Keratinocyte (primary cell): ENCODE results near the gene ZNF440. TPM values are rescaled to one million over a fixed set of nuclear protein-coding genes. Genes with fewer than 3 reads are reported as not detected.

Experiments used
- DNase-seq: peaks from one replicate; pipeline ENCODE4 v3.0.0-alpha.2; 2011; ENCODE audit warnings: low read depth, missing footprints, low spot score
- FAIRE-seq: peaks from 2 replicates; lab custom pipeline; 2011; peaks lifted over from hg19 to GRCh38; lab: Jason Lieb, UNC
- H2AFZ ChIP-seq: 2 replicates; pipeline ENCODE4 v1.6.0; 2012; ENCODE audit warnings: low read length, control low read depth, inconsistent platforms; ENCODE audit not compliant: control insufficient read depth
- H3K27ac ChIP-seq: 2 replicates; pipeline ENCODE4 v1.5.1; 2011; ENCODE audit warnings: low read length; ENCODE audit not compliant: control insufficient read depth, insufficient read depth
- H3K27me3 ChIP-seq: 3 replicates; pipeline ENCODE4 v1.6.0; 2011; ENCODE audit warnings: low read length; ENCODE audit not compliant: control insufficient read depth, insufficient read depth; ENCODE audit errors: extremely low read depth
- H3K36me3 ChIP-seq, 2 experiments: 2 replicates in 1 of 2; 3 replicates in 1 of 2; pipeline ENCODE4 v1.5.1; 2011; ENCODE audit warnings: low read length in 2 of 2, mild to moderate bottlenecking in 1 of 2; ENCODE audit not compliant: control insufficient read depth in 2 of 2, insufficient read depth in 2 of 2; ENCODE audit errors: extremely low read depth in 1 of 2
- H3K4me1 ChIP-seq: 3 replicates; pipeline ENCODE4 v1.5.1; 2011; ENCODE audit warnings: low read length; ENCODE audit not compliant: control insufficient read depth, insufficient read depth; ENCODE audit errors: extremely low read depth
- H3K4me2 ChIP-seq: 3 replicates; pipeline ENCODE4 v1.6.0; 2011; ENCODE audit warnings: low read depth, low read length; ENCODE audit not compliant: control insufficient read depth, insufficient read depth; ENCODE audit errors: extremely low read depth
- H3K4me3 ChIP-seq, 3 experiments: fragments of 200-600 bp in 1 of 3; sonication (generic) in 1 of 3; 2 replicates in 2 of 3; 3 replicates in 1 of 3; pipeline ENCODE4 v1.5.1; 2011 to 2016; ENCODE audit warnings: low read length in 3 of 3, mild to moderate bottlenecking in 3 of 3, control low read depth in 2 of 3, inconsistent platforms in 1 of 3, low read depth in 1 of 3, mixed read lengths in 1 of 3, mixed run types in 1 of 3, moderate library complexity in 1 of 3; ENCODE audit not compliant: control insufficient read depth in 2 of 3, insufficient read depth in 2 of 3; ENCODE audit errors: extremely low read depth in 1 of 3
- H3K79me2 ChIP-seq: 2 replicates; pipeline ENCODE4 v1.6.0; 2012; ENCODE audit warnings: low read length; ENCODE audit not compliant: control insufficient read depth, insufficient read depth
- H3K9ac ChIP-seq: 3 replicates; pipeline ENCODE4 v1.6.0; 2011; ENCODE audit warnings: low read length; ENCODE audit not compliant: control insufficient read depth, insufficient read depth; ENCODE audit errors: extremely low read depth
- H3K9me1 ChIP-seq: 3 replicates; pipeline ENCODE4 v1.6.0; 2011; ENCODE audit warnings: low read length; ENCODE audit not compliant: control insufficient read depth, insufficient read depth; ENCODE audit errors: extremely low read depth
- H3K9me3 ChIP-seq: 2 replicates; pipeline ENCODE4 v1.5.1; 2012; ENCODE audit warnings: low read depth, low read length; ENCODE audit not compliant: control insufficient read depth
- H4K20me1 ChIP-seq: 3 replicates; pipeline ENCODE4 v1.6.0; 2011; ENCODE audit warnings: low read length; ENCODE audit not compliant: control insufficient read depth, insufficient read depth; ENCODE audit errors: extremely low read depth
- CTCF ChIP-seq, 3 experiments: IDR thresholded peaks in 1 of 3; conservative IDR thresholded peaks in 1 of 3; optimal IDR thresholded peaks in 1 of 3; 2 replicates in 2 of 3; 3 replicates in 1 of 3; pipeline versions ENCODE3 to v1.5.1; 2011; ENCODE audit warnings: low read length in 3 of 3, mild to moderate bottlenecking in 3 of 3, moderate library complexity in 2 of 3, control low read depth in 1 of 3, inconsistent platforms in 1 of 3; ENCODE audit not compliant: insufficient read depth in 2 of 3; ENCODE audit errors: extremely low read depth in 1 of 3
- EZH2 ChIP-seq: IDR thresholded peaks from one replicate; pipeline ENCODE4 v1.6.1; 2012; ENCODE audit warnings: inconsistent platforms, mild to moderate bottlenecking, low read length, moderate library complexity
- dilution Hi-C: fragments of 300-500 bp; cut with MboI; formaldehyde crosslinking; loops from one replicate; pipeline ENCODE4 v1.7.0; 2020; ENCODE audit warnings: low sequenced_read_pairs; ENCODE audit not compliant: extremely low pct_ligation_motif_present
- polyA plus RNA-seq, 5 experiments: library from polyadenylated mRNA; depleted of rRNA in 3 of 5; stranded (reverse) in 3 of 5; stranded (forward) in 1 of 5; unstranded in 1 of 5; fragments of >200 nt; gene quantifications; 1 replicate in 1 of 5; 2 replicates in 3 of 5; 3 replicates in 1 of 5; pipeline versions ENCODE4 v1.2.1 to v1.2.3, GENCODE V29; 2011 to 2012; ENCODE audit warnings: missing spikeins in 2 of 5, low read depth in 1 of 5, low replicate concordance in 1 of 5

The ZNF440 gene
- polyA plus RNA-seq, 1 donor (not counting 4 experiments of a cell fraction or from before 2014, with no cell fraction given), result 10.7 TPM

- Histone ChIP-seq H3K9me3 (peaks cover 16% of the 10 kb centered on the region), H3K36me3 (no peaks in the 10 kb centered on the region), H3K4me2 (no peak overlapping the region), H4K20me1 (no peaks in the 10 kb centered on the region), H3K9ac (no peak overlapping the region), H3K4me3 (no peak overlapping the region), H3K27ac (no peak overlapping the region), H3K79me2 (no peaks in the 10 kb centered on the region), H3K4me1 (no peaks in the 10 kb centered on the region), H3K9me1 (no peaks in the 10 kb centered on the region), H2AFZ (no peak overlapping the region), H3K27me3 (no peaks in the 10 kb centered on the region)
- DNase-seq (no peak), FAIRE-seq (no peak)
- dilution Hi-C loops, result no loop called here
- TF ChIP-seq EZH2 (no peak), CTCF (optimal IDR thresholded peaks at IDR 0.05 in 1 of 3, IDR thresholded peaks at IDR 0.05 in 1 of 3, conservative IDR thresholded peaks at IDR 0.05 in 1 of 3; ENCODE audit: extremely low read depth in 1 of 3, insufficient read depth in 2 of 3, low read length in 3 of 3) (no peak)
Measured at GRCh38 chr19:11868188-11868587, 54.1 kb downstream of the ZNF440 start.

GRCh38 chr19:11872624-11873023 is 58.6 kb downstream of the ZNF440 start:
- H3K9me3 ChIP-seq, result peaks cover 11% of the 10 kb centered on the region
- no peaks in the 10 kb centered on the region for H3K27me3 ChIP-seq
- H3K36me3 ChIP-seq, result no peaks in the 10 kb centered on the region
- H3K27ac ChIP-seq, result no peak overlapping the region
- no peak for TF ChIP-seq CTCF (optimal IDR thresholded peaks at IDR 0.05 in 1 of 3, IDR thresholded peaks at IDR 0.05 in 1 of 3, conservative IDR thresholded peaks at IDR 0.05 in 1 of 3; ENCODE audit: extremely low read depth in 1 of 3, insufficient read depth in 2 of 3, low read length in 3 of 3)
- TF ChIP-seq EZH2, result no peak
- H4K20me1 ChIP-seq, result no peaks in the 10 kb centered on the region
- no peak overlapping the region for H3K9ac ChIP-seq
- H3K9me1 ChIP-seq, result no peaks in the 10 kb centered on the region
- DNase-seq, result no peak
- no peaks in the 10 kb centered on the region for H3K4me1 ChIP-seq
- no peaks in the 10 kb centered on the region for H3K79me2 ChIP-seq
- no peak overlapping the region for H3K4me2 ChIP-seq
- H2AFZ ChIP-seq, result no peak overlapping the region
- dilution Hi-C loops, result no loop called here
- H3K4me3 ChIP-seq, result no peak overlapping the region
- no peak for FAIRE-seq
